ENCODE data around the gene MIER2.
"Not testable (repeated sequence)": the region's sequence is repeated elsewhere in the genome, so short reads cannot be mapped to it uniquely, and the experiment has no call there.

MIER2 gene, protein sequence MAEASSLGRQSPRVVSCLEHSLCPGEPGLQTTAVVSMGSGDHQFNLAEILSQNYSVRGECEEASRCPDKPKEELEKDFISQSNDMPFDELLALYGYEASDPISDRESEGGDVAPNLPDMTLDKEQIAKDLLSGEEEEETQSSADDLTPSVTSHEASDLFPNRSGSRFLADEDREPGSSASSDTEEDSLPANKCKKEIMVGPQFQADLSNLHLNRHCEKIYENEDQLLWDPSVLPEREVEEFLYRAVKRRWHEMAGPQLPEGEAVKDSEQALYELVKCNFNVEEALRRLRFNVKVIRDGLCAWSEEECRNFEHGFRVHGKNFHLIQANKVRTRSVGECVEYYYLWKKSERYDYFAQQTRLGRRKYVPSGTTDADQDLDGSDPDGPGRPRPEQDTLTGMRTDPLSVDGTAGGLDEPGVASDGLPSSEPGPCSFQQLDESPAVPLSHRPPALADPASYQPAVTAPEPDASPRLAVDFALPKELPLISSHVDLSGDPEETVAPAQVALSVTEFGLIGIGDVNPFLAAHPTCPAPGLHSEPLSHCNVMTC

DNA sequence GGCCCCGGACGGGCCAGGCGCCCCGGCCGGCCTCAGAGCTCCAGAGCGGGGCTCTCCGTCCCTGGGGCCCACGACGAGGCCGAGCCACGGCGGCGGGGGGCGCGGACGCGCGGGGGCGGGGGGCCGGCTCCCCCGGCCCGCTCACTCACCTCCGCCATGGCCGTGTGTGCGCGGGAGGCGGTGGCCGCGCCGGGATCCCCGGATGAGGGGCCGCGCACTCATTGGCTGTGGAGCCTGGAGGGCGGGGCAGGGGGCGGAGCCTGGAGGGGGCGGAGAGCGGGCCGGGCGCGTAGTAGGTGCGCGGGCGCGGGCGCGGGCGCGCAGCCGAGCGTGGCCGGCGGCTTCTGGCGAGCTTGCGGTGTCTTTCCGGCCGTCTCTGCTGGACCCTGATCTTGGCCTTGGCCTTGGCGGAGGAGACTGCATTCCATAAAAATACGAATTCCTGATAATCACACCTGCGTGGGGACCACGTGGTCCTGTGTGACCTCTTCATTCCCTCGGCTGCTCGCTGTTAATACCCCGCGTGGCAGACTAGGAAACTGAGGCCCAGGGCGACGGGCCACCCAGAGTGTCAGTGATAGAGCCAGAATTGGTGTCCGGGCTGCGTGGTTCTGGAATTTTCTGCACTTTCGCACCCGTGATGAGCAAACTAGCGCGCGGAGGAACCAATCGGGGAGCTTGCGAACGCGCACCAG, at the start of gene MIER2:
Gene MIER2, minus strand, starts transcription at position 172 of the 695 bp plus-strand sequence. Its CDS starts 14 bp downstream, at position 158.
- DNase-seq (ENCODE audit: low spot score), result peak; percentile 90

DNA sequence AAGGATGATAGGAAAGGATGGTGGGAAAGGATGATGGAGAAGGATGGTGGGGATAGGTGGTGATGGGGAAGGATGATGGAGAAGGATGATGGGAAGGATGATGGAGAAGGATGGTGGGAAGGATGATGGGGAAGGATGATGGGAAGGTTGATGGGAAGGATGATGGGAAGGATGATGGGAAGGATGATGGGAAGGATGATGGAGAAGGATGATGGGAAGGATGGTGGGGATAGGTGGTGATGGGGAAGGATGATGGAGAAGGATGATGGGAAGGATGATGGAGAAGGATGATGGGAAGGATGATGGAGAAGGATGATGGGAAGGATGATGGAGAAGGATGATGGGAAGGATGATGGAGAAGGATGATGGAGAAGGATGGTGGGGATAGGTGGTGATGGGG, 49.0 kb upstream of the MIER2 start:
- not testable (repeated sequence) for DNase-seq (ENCODE audit: low spot score)

DNA sequence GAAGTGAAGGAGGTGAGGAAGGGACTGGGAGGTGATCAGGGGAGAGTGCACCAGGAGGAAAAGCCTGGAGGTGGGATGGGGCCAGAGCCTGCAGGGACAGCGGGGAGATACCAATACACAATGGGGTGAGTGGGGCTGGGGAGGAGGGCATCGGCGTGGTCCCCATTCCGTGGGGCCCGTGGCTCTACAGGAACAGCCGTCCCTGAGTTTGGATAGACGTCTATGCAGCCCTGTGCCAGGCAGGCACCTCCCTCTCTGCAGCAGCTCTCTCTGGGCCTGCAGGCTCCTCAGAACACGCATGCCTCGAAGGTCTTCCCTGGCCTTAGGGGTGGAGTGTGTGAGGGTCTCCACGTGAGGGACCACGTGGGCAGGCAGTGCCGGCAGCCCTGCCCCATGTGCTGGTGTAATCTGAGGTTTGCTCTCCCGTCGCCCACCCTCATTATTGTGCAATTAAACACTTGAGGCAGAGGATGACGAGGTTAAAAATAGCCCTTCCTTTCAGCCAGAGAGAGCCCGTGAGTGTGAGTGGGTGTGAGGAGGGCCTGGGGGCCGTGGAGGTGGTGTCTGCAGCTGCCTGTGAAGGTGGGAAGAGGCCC, 47.9 kb upstream of the MIER2 start:
- DNase-seq (ENCODE audit: low spot score), result no peak

DNA sequence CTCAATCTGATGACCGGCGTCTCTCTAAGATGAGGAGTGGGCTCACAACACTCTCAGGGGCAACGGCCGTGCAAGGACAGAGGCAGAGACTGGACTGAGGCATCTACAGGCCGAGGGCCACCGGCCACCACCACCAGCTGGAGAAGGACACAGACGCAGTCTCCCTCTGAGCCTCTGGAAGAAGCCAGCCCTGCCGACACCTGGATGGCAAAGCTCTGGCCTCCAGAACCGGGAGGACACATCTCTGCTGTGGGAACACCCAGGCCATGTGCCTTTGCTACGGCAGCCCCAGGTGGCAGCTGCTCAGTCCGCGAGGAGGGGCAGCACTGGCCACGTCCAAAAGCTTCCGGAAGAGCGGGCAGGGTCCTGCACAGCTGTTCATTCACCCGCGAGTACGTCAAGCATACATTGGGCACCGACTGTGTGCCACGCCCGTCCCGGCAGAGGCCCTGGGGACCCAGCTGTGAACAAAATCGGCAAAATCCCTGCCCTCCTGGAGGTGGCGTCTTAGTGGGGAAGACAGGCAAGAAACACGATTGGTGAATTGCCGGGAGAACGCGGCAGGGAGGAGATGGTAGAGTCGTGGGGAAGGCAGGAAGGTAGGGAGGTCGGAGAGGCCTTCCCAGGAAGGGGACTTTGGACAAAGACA, 47.3 kb upstream of the MIER2 start:
- DNase-seq (ENCODE audit: low spot score), result no peak

DNA sequence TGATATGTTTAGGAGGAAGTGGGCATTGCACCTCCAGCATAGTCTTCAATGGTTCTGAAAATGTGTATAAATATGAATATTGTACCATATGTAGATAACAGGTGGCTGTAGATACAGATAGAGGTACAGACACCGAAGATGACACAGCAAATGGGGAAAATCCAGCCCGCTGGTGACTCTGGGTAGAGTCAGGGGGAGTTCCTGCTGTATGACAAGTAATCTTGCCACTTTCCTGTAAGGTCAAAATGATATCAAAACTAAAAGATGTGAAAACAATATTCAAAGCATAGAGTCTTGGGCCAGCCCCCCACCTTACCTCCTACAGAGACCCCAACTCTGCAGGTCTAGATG, 46.6 kb upstream of the MIER2 start:
- DNase-seq (ENCODE audit: low spot score), result no peak

DNA sequence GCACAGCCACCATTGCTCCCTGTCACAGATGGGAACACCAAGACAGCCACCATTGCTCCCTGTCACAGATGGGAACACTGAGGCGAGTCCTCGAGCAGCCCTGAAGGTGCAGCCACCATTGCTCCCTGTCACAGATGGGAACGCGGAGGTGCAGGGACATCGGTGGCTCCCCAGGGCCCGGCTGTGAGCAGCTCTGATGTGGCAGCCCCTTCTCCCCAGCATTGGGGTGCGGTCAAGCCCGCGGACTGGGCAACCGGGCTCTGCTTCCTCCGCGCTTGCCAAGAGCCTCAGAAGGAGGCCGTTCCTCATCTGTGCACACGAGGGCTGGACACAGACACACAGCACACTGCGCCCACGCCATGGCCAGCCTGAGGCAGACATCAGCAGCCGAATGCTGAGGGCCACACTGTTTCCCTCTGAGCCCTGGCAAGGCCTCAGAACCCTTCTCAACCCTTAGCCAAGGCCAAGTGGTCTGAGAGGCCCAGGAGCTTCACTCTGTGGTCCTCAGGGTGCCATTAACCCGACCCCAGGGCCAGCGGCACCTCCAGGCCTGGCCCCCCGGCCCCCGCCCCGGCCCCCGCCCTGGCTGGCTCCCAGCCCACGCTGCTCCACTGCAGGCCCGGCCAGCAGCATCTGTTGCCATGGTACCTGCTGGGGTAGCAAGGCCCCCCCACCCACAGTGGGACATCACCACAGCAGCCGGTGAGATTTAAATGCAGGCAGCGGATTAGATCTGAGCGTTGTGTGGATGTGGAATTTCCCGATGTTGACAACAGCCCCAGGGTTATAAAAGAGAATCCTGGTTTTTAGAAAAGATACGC, 46.0 kb upstream of the MIER2 start:
- DNase-seq (ENCODE audit: low spot score), result no peak

DNA sequence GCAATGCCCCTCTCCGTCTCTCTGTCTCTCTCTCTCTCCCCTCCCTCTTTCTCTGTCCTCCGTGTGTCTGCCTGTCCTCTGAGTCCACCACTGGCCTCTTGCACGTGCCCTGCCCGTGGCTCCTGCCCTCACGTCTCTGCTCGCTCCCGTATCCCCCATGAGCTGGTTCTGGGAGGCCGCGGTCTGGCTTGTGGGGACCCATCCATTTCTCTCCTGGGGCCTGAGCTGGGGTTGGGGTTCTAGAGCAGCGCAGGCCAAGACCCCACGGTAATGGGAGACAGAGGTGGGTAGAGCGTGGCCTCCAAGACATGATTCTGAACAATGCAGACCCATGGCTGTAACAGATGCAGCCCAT, 45.3 kb upstream of the MIER2 start:
- no peak for DNase-seq (ENCODE audit: low spot score)

DNA sequence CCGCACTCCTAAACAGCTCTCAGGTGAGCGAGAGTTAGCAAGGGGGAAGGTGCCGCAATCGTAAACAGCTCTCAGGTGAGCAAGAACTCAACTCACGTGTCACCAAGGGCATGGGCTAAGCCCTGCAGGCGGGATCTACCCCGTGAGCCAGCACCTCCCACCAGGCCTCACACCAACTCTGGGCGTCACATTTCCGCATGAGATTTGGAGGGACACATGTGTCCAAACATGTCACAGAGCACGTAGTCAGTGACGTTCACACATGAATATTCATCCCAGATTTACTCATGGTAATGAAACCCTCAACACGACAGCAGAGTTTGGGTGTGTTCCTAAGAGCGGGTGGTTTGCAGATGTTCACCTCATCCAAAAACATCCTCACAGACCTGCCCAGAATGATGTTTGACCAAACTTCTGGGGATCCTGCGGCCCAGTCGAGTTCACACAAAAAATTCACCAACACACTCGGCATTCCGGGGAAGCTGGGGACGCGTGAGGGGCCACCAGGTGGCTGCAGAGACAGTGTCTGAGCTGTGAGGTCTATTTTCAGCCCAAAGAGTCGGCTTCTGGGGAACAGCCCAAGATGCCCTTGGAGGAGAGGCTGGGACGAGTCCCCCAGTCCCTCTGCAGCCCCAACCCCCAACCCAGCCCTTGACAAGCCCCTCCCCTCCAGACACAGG, 44.8 kb upstream of the MIER2 start:
- DNase-seq (ENCODE audit: low spot score), result no peak

DNA sequence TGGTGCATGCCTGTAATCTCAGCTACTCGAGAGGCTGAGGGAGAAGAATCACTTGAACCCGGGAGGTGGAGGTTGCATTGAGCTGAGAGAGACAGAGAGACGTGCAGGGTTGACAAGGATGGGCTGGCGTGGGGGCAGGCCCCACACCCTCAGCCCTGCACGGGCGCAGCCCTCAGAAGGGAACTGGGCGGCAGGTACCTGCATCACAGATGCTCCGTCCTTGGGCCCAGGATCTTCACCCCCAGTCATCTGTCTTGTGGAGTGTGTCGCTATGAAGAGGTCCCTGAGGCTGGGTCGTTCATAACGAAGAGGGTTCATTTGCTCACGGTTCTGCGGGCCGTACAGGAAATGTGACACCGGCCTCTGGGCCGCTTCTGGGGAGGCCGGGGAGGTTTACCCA, 44.1 kb upstream of the MIER2 start:
- no peak for DNase-seq (ENCODE audit: low spot score)

DNA sequence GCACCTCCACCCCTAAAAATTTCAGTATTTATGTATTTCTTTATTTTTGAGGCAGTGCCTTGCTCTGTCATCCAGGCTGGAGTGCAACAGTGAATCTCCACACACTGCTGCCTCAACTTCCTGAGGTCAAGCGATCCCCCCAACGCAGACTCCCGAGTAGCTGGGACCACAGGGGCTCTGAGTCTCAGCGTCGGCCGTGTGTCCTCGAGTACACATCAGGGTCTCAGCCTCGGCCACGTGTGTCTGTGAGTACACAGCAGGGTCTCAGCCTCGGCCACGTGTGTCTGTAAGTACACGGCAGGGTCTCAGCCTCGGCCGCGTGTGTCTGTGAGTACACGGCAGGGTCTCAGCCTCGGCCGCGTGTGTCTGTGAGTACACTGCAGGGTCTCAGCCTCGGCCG, 43.2 kb upstream of the MIER2 start:
- DNase-seq (ENCODE audit: low spot score), result no peak

DNA sequence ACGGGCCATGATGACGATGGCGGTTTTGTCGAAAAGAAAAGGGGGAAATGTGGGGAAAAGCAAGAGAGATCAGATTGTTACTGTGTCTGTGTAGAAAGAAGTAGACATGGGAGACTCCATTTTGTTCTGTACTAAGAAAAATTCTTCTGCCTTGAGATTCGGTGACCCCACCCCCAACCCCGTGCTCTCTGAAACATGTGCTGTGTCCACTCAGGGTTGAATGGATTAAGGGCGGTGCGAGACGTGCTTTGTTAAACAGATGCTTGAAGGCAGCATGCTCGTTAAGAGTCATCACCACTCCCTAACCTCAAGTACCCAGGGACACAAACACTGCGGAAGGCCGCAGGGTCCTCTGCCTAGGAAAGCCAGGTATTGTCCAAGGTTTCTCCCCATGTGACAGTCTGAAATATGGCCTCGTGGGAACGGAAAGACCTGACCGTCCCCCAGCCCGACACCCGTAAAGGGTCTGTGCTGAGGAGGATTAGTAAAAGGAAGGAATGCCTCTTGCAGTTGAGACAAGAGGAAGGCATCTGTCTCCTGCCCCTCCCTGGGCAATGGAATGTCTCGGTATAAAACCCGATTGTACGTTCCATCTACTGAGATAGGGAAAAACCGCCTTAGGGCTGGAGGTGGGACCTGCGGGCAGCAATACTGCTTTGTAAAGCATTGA, 42.2 kb upstream of the MIER2 start:
- not testable (repeated sequence) for DNase-seq (ENCODE audit: low spot score)

DNA sequence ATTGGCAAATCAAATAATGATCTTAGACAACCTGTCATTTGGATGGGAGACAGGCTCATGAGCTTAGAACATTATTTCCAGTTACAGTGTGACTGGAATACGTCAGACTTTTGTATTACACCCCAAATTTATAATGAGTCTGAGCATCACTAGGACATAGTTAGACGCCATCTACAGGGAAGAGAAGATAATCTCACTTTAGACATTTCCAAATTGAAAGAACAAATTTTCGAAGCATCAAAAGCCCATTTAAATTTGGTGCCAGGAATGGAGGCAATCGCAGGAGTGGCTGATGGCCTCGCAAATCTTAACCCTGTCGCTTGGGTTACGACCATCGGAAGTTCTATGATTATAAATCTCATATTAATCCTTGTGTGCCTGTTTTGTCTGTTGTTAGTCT, 41.6 kb upstream of the MIER2 start:
- not testable (repeated sequence) for DNase-seq (ENCODE audit: low spot score)

DNA sequence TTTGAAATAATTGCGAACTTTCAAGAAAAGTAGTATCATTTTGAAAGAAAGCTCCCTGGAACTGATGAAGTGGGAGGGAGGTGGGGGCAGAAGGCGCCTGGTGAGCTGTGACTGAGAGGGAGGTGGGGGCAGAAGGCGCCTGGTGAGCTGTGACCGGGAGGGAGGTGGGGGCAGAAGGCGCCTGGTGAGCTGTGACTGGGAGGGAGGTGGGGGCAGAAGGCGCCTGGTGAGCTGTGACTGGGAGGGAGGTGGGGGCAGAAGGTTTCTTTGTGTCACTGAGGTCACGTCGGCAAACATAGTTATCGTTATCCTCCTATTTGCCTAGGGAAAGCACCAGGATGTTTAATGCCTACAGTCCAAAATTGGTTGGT, 40.2 kb upstream of the MIER2 start:
- DNase-seq (ENCODE audit: low spot score), result no peak

DNA sequence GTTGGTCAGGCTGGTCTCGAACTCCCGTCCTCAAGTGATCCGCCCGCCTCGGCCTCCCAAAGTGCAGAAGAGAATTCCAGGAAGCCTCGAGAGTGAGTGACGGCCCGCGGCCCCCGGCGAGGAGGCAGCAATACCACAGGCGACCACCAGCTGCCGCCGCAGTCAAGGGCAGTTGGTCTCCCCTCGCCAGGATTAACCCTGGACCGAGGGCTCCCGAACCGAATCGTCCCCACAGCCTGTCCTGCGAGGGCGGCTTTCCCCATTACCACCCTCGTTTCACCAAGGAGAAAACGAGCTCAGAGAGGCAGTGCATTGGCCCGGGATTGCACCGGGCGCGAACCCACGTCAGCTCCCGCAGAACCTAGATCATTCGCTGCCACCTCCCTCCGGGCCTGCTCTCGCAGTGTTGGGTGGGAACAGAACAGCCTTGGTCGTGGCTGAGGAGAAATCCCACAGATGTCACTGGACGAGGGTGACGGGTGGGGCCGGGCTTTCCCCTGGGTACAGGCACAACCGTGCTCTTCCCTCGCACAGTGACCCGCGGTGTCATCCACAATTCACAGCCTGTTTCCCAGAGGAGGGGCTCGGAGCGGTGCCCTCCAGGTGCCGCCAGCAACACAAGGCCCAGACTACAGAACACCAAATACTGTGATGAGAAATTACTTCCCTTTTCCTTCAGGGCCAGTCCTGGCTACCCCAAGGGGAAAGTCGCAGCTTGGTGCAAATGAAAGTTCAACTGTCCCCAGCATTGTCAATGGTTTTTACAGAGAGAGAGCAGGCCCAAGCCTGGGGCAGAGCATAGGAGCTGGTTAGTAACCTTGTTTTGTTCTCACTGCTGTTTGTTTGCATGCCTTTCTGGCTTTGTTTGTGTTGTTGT, 39.6 kb upstream of the MIER2 start:
- no peak for DNase-seq (ENCODE audit: low spot score)

DNA sequence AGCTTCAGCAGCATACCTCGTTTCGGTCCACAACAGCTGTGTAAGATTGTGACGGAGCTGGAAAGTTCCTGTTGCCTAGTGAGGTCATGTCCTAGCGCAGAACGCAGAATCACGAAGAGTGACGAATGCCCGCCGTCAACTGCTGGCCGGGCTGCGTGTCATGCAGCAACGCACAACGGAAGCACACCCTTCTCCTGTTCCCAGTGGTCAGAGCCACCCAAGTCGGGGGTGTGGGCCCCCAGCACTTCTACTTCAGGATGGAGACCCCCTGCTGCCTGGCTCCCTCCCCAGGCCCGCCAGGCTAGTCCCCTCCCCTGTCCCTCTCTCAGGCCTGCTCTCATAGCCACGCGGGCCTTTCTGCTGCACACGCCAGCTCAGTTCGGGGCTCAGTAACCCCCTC, 38.4 kb upstream of the MIER2 start:
- no peak for DNase-seq (ENCODE audit: low spot score)

DNA sequence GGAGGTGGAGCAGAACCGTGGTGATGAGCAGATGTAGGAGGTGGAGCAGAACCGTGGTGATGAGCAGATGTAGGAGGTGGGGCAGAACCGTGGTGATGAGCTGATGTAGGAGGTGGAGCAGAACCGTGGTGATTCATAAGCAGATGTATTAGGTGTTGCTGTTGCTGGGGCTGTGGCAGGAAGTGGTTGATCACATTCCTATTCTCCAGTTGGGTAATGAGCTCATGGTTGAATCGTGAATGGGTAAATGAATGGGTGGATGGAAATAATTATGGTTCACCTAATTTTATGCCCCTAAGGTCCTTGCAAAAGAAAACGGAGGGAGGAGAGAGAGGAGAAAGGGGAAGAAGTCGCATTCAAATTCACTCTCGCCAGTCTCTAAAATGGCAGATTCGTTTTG, 38.0 kb upstream of the MIER2 start:
- DNase-seq (ENCODE audit: low spot score), result peak; percentile 67

DNA sequence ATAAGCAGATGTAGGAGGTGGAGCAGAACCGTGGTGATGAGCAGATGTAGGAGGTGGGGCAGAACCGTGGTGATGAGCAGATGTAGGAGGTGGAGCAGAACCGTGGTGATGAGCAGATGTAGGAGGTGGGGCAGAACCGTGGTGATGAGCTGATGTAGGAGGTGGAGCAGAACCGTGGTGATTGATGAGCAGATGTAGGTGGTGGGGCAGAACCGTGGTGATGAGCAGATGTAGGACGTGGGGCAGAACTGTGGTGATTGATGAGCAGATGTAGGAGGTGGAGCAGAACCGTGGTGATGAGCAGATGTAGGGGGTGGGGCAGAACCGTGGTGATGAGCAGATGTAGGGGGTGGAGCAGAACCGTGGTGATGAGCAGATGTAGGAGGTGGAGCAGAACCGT, 37.3 kb upstream of the MIER2 start:
- not testable (repeated sequence) for DNase-seq (ENCODE audit: low spot score)

DNA sequence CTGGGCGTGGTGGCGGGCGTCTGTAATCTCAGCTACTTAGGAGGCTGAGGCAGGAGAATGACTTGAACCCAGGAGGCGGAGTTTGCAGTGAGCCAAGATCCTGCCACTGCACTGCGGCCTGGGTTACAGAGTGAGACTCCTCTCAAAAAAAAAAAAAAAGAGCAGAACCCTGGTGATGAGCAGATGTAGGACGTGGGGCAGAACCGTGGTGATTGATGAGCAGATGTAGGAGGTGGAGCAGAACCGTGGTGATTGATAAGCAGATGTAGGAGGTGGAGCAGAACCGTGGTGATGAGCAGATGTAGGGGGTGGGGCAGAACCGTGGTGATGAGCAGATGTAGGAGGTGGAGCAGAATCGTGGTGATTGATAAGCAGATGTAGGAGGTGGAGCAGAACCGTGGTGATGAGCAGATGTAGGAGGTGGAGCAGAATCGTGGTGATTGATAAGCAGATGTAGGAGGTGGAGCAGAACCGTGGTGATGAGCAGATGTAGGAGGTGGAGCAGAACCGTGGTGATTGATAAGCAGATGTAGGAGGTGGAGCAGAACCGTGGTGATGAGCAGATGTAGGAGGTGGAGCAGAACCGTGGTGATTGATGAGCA, 36.1 kb upstream of the MIER2 start:
- DNase-seq (ENCODE audit: low spot score), result not testable (repeated sequence)

DNA sequence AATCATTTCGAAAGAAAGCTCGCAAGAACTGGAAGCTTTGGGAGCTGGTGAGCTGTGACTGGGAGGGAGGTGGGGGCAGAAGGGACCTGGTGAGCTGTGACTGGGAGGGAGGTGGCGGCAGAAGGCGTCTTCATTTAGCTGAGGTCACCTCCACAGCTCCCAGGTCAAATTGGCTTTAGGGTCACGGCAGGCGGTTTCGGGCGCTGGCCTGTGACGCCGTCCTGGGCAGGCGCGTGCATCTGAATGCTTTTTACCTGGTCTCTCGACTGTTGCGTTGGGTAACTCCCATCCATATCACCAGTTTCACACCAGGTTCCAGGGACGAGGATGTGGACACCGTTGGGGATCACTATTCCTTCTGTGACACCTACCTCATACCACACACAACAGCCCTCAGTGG, 35.2 kb upstream of the MIER2 start:
- no peak for DNase-seq (ENCODE audit: low spot score)
